Keratinocyte (primary cell): ENCODE results near the gene LY9. TPM values are rescaled to one million over a fixed set of nuclear protein-coding genes. Genes with fewer than 3 reads are reported as not detected.
A peak's percentile ranks its signal among the peaks of the same experiment; 100 is the strongest.

Source experiments
- DNase-seq: peaks from one replicate; pipeline ENCODE4 v3.0.0-alpha.2; 2011; ENCODE audit warnings: low read depth, missing footprints, low spot score
- FAIRE-seq: peaks from 2 replicates; lab custom pipeline; 2011; peaks lifted over from hg19 to GRCh38; lab: Jason Lieb, UNC
- H2AFZ ChIP-seq: 2 replicates; pipeline ENCODE4 v1.6.0; 2012; ENCODE audit warnings: low read length, control low read depth, inconsistent platforms; ENCODE audit not compliant: control insufficient read depth
- H3K27ac ChIP-seq: 2 replicates; pipeline ENCODE4 v1.5.1; 2011; ENCODE audit warnings: low read length; ENCODE audit not compliant: control insufficient read depth, insufficient read depth
- H3K27me3 ChIP-seq: 3 replicates; pipeline ENCODE4 v1.6.0; 2011; ENCODE audit warnings: low read length; ENCODE audit not compliant: control insufficient read depth, insufficient read depth; ENCODE audit errors: extremely low read depth
- H3K36me3 ChIP-seq, 2 experiments: 2 replicates in 1 of 2; 3 replicates in 1 of 2; pipeline ENCODE4 v1.5.1; 2011; ENCODE audit warnings: low read length in 2 of 2, mild to moderate bottlenecking in 1 of 2; ENCODE audit not compliant: control insufficient read depth in 2 of 2, insufficient read depth in 2 of 2; ENCODE audit errors: extremely low read depth in 1 of 2
- H3K4me1 ChIP-seq: 3 replicates; pipeline ENCODE4 v1.5.1; 2011; ENCODE audit warnings: low read length; ENCODE audit not compliant: control insufficient read depth, insufficient read depth; ENCODE audit errors: extremely low read depth
- H3K4me2 ChIP-seq: 3 replicates; pipeline ENCODE4 v1.6.0; 2011; ENCODE audit warnings: low read depth, low read length; ENCODE audit not compliant: control insufficient read depth, insufficient read depth; ENCODE audit errors: extremely low read depth
- H3K4me3 ChIP-seq, 3 experiments: fragments of 200-600 bp in 1 of 3; sonication (generic) in 1 of 3; 2 replicates in 2 of 3; 3 replicates in 1 of 3; pipeline ENCODE4 v1.5.1; 2011 to 2016; ENCODE audit warnings: low read length in 3 of 3, mild to moderate bottlenecking in 3 of 3, control low read depth in 2 of 3, inconsistent platforms in 1 of 3, low read depth in 1 of 3, mixed read lengths in 1 of 3, mixed run types in 1 of 3, moderate library complexity in 1 of 3; ENCODE audit not compliant: control insufficient read depth in 2 of 3, insufficient read depth in 2 of 3; ENCODE audit errors: extremely low read depth in 1 of 3
- H3K79me2 ChIP-seq: 2 replicates; pipeline ENCODE4 v1.6.0; 2012; ENCODE audit warnings: low read length; ENCODE audit not compliant: control insufficient read depth, insufficient read depth
- H3K9ac ChIP-seq: 3 replicates; pipeline ENCODE4 v1.6.0; 2011; ENCODE audit warnings: low read length; ENCODE audit not compliant: control insufficient read depth, insufficient read depth; ENCODE audit errors: extremely low read depth
- H3K9me1 ChIP-seq: 3 replicates; pipeline ENCODE4 v1.6.0; 2011; ENCODE audit warnings: low read length; ENCODE audit not compliant: control insufficient read depth, insufficient read depth; ENCODE audit errors: extremely low read depth
- H3K9me3 ChIP-seq: 2 replicates; pipeline ENCODE4 v1.5.1; 2012; ENCODE audit warnings: low read depth, low read length; ENCODE audit not compliant: control insufficient read depth
- H4K20me1 ChIP-seq: 3 replicates; pipeline ENCODE4 v1.6.0; 2011; ENCODE audit warnings: low read length; ENCODE audit not compliant: control insufficient read depth, insufficient read depth; ENCODE audit errors: extremely low read depth
- CTCF ChIP-seq, 3 experiments: IDR thresholded peaks in 1 of 3; conservative IDR thresholded peaks in 1 of 3; optimal IDR thresholded peaks in 1 of 3; 2 replicates in 2 of 3; 3 replicates in 1 of 3; pipeline versions ENCODE3 to v1.5.1; 2011; ENCODE audit warnings: low read length in 3 of 3, mild to moderate bottlenecking in 3 of 3, moderate library complexity in 2 of 3, control low read depth in 1 of 3, inconsistent platforms in 1 of 3; ENCODE audit not compliant: insufficient read depth in 2 of 3; ENCODE audit errors: extremely low read depth in 1 of 3
- EZH2 ChIP-seq: IDR thresholded peaks from one replicate; pipeline ENCODE4 v1.6.1; 2012; ENCODE audit warnings: inconsistent platforms, mild to moderate bottlenecking, low read length, moderate library complexity
- dilution Hi-C: fragments of 300-500 bp; cut with MboI; formaldehyde crosslinking; loops from one replicate; pipeline ENCODE4 v1.7.0; 2020; ENCODE audit warnings: low sequenced_read_pairs; ENCODE audit not compliant: extremely low pct_ligation_motif_present
- polyA plus RNA-seq, 5 experiments: library from polyadenylated mRNA; depleted of rRNA in 3 of 5; stranded (reverse) in 3 of 5; stranded (forward) in 1 of 5; unstranded in 1 of 5; fragments of >200 nt; gene quantifications; 1 replicate in 1 of 5; 2 replicates in 3 of 5; 3 replicates in 1 of 5; pipeline versions ENCODE4 v1.2.1 to v1.2.3, GENCODE V29; 2011 to 2012; ENCODE audit warnings: missing spikeins in 2 of 5, low read depth in 1 of 5, low replicate concordance in 1 of 5

LY9 gene
- polyA plus RNA-seq, 1 donor (not counting 4 experiments of a cell fraction or from before 2014, with no cell fraction given), result not detected

GRCh38 chr1:160776178-160776577 lies 19.8 kb upstream of the LY9 start:
- Histone ChIP-seq H3K27ac (no peak overlapping the region), H3K36me3 (no peaks in the 10 kb centered on the region), H3K4me1 (peaks cover 14% of the 10 kb centered on the region), H3K79me2 (no peaks in the 10 kb centered on the region), H2AFZ (no peak overlapping the region), H3K9me3 (no peaks in the 10 kb centered on the region), H3K27me3 (no peaks in the 10 kb centered on the region), H3K9ac (no peak overlapping the region), H3K9me1 (no peaks in the 10 kb centered on the region), H4K20me1 (no peaks in the 10 kb centered on the region), H3K4me2 (no peak overlapping the region), H3K4me3 (no peak overlapping the region)
- FAIRE-seq, result no peak
- TF ChIP-seq EZH2 (no peak), CTCF (optimal IDR thresholded peaks at IDR 0.05 in 1 of 3, IDR thresholded peaks at IDR 0.05 in 1 of 3, conservative IDR thresholded peaks at IDR 0.05 in 1 of 3; ENCODE audit: extremely low read depth in 1 of 3, insufficient read depth in 2 of 3, low read length in 3 of 3) (no peak)
- dilution Hi-C loops, result no loop called here
- DNase-seq, result no peak

DNA sequence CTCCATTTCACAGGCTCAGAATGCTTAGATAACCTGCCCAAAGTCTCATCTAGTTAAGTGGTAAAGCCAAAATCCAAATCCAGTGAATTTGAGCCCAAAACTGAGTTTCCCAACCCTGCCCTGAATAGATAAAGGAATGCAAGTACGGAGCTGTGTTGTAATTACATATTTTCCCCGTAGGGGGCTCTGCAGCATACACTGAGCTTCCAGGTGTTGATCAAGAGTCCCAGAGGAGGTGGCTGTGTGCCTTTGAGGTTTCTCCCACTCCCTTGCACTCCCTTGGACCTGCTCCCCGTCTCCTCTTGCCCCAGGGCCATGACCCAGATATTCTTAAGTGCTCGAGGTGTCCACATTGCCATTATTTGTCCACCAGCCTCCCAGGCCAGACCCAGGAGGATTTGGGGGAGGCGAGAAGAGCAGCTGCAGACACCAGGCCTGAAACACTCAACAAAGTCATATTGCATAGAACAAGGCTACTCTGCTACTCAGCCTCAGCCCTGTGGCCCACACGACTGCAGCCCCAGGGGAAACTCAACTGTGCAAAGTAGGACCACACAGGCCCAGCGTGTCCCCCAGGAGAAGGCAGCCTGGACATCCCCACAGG lies 18.4 kb upstream of the LY9 start:
- dilution Hi-C loops, result no loop called here

More for the DNA sequence above, 18.4 kb upstream of the LY9 start:
- no peaks in the 10 kb centered on the region for H4K20me1 ChIP-seq
- no peaks in the 10 kb centered on the region for H3K9me3 ChIP-seq
- H3K4me3 ChIP-seq, result no peak overlapping the region
- H3K9me1 ChIP-seq, result no peaks in the 10 kb centered on the region
- FAIRE-seq (peak; percentile 63), DNase-seq (no peak)
- H3K27ac ChIP-seq, result no peak overlapping the region
- H3K4me2 ChIP-seq, result no peak overlapping the region
- H3K36me3 ChIP-seq, result no peaks in the 10 kb centered on the region
- H3K9ac ChIP-seq, result no peak overlapping the region
- H3K79me2 ChIP-seq, result no peaks in the 10 kb centered on the region
- no peak overlapping the region for H2AFZ ChIP-seq
- peaks cover 26% of the 10 kb centered on the region for H3K4me1 ChIP-seq
- no peaks in the 10 kb centered on the region for H3K27me3 ChIP-seq
- TF ChIP-seq CTCF (optimal IDR thresholded peaks at IDR 0.05 in 1 of 3, IDR thresholded peaks at IDR 0.05 in 1 of 3, conservative IDR thresholded peaks at IDR 0.05 in 1 of 3; ENCODE audit: extremely low read depth in 1 of 3, insufficient read depth in 2 of 3, low read length in 3 of 3) (peak; percentile 65 to 80 (median 72)), EZH2 (no peak)
